Measurements from ENCODE around the gene GALNT10. TPM values are rescaled to one million over a fixed set of nuclear protein-coding genes. Genes with fewer than 3 reads are reported as not detected.

GALNT10 gene
- total and polyA plus RNA-seq, 10 of the 15 experiments (the other 5 are each of a cell fraction or from before 2014, with no cell fraction given): 3.9 to 35.4 (median 15.5) TPM

GRCh38 chr5:154418344-154418820 is 227.8 kb downstream of the GALNT10 start:
- Histone ChIP-seq H3K9ac (ENCODE audit: control insufficient read depth, insufficient read depth, low read length) (no peak overlapping the region), H3K9me3 (replicated peaks; ENCODE audit: control insufficient read depth, insufficient read depth, low read length) (no peaks in the 10 kb centered on the region; the same call in 2 of the 3 replicates), H2AFZ (ENCODE audit: control insufficient read depth, low read depth, low read length) (no peak overlapping the region), H3K4me3 (no peak overlapping the region), H3K4me2 (ENCODE audit: control insufficient read depth, insufficient read depth) (no peak overlapping the region), H3K27me3 (replicated peaks in 1 of 2; ENCODE audit: control insufficient read depth in 2 of 2, insufficient read depth in 2 of 2, low read length in 1 of 2) (no peaks in the 10 kb centered on the region), H3K27ac (ENCODE audit: control insufficient read depth, insufficient read depth) (no peak overlapping the region), H3K79me2 (ENCODE audit: control insufficient read depth, insufficient read depth, low read length) (no peaks in the 10 kb centered on the region), H4K20me1 (ENCODE audit: control insufficient read depth, insufficient read depth) (0 out of 2 replicates have a peak, but pooled peaks cover 5% of the 10 kb centered on the region), H3K36me3 (ENCODE audit: control insufficient read depth in 2 of 2, insufficient read depth in 2 of 2, low read length in 1 of 2) (peaks cover 5 to 20% of the 10 kb centered on the region in 2 experiments), H3K4me1 (ENCODE audit: control insufficient read depth, insufficient read depth, low read length) (peaks cover 8% of the 10 kb centered on the region)
- TSS peak; percentile 32 for BruUV-seq (replicated peaks)
- DNase-seq (ENCODE audit: low read depth, low spot score): no peak
- 87% methylated on average over 5 of the region's 5 CpGs for WGBS (ENCODE audit: insufficient coverage, insufficient replicate concordance, low lambda C conversion rate, missing lambda C conversion rate)
- FAIRE-seq: no peak
- ChIA-PET POLR2A (interaction anchor here (0.6 kb wide), 1 partner anchor 40 kb away, joined by 3 read pairs; no protein-coding TSS in a partner anchor), CTCF (no interaction called here), SMC1A (ENCODE audit: uncharacterized antibody, unreplicated experiment) (no interaction called here), RAD21 (ENCODE audit: unreplicated experiment) (no interaction called here)
- in situ Hi-C loops (cut with MboI): no loop called here
- intact Hi-C loops (cut with micrococcal nuclease; ENCODE audit: unreplicated experiment): no loop called here
- no peak for ATAC-seq
- TF ChIP-seq SIN3A (IDR thresholded peaks at IDR 0.05; ENCODE audit: low read depth, low read length): no peak
- TF ChIP-seq BCL11A (IDR thresholded peaks at IDR 0.05; ENCODE audit: low read depth, low read length): no peak
- no peak for TF ChIP-seq NKRF (conservative IDR thresholded peaks at IDR 0.05)
- TF ChIP-seq MTA3 (IDR thresholded peaks at IDR 0.05; ENCODE audit: borderline replicate concordance, low read length): no peak
- TF ChIP-seq EZH2 (IDR thresholded peaks at IDR 0.05; ENCODE audit: borderline replicate concordance, control insufficient read depth, low read depth, low read length): no peak
- TF ChIP-seq ZBTB11 (CRISPR knock-in tag; IDR thresholded peaks at IDR 0.05): no peak
- no peak for TF ChIP-seq SMC3 (IDR thresholded peaks at IDR 0.05; ENCODE audit: borderline replicate concordance, low read length)
- TF ChIP-seq CREM (IDR thresholded peaks at IDR 0.05; ENCODE audit: low read depth): no peak
- no peak for TF ChIP-seq HDGF (IDR thresholded peaks at IDR 0.05)
- TF ChIP-seq SREBF2 (IDR thresholded peaks at IDR 0.05; ENCODE audit: low read length): no peak
- no peak for TF ChIP-seq ZNF687 (IDR thresholded peaks at IDR 0.05)
- TF ChIP-seq SUPT20H (IDR thresholded peaks at IDR 0.05; ENCODE audit: borderline replicate concordance, control insufficient read depth, low read depth, low read length): no peak
- TF ChIP-seq NR2F1 (conservative IDR thresholded peaks at IDR 0.05): no peak
- no peak for TF ChIP-seq ZBED1 (IDR thresholded peaks at IDR 0.05; ENCODE audit: borderline replicate concordance)
- no peak for TF ChIP-seq USF1 (IDR thresholded peaks at IDR 0.05; ENCODE audit: borderline replicate concordance, extremely low read length, insufficient read depth, low read depth, low read length)
